HepG2 (cell line): Measurements from ENCODE around the gene NPEPL1.

ENCODE experiments used
- EP300 ChIP-seq, 3 experiments: sonication (generic) in 1 of 3; formaldehyde crosslinking in 1 of 3; IDR thresholded peaks; 2 replicates each; pipeline versions ENCODE4 v1.5.1 to v1.6.1; 2011 to 2020; ENCODE audit warnings: low read depth in 2 of 3, low read length in 2 of 3, borderline replicate concordance in 1 of 3, improper control_type of control experiment in 1 of 3, mild to moderate bottlenecking in 1 of 3, missing genetic modification reagents in 1 of 3, moderate library complexity in 1 of 3
- EZH2 ChIP-seq: conservative IDR thresholded peaks from 2 replicates; pipeline ENCODE4 v1.6.1; 2012; ENCODE audit warnings: mild to moderate bottlenecking, low read depth, low read length, moderate library complexity
- FOXK2 ChIP-seq: fragments of 450-650 bp; IDR thresholded peaks from 2 replicates; pipeline ENCODE4 v1.6.1; 2016
- HNRNPL ChIP-seq: fragments of 200-400 bp; formaldehyde crosslinking; IDR thresholded peaks from 2 replicates; pipeline ENCODE4 v1.6.1; 2017; ENCODE audit warnings: mild to moderate bottlenecking, low read depth, low read length
- NFE2 ChIP-seq: sonication (generic); formaldehyde crosslinking; IDR thresholded peaks from 2 replicates; pipeline ENCODE4 v1.4.0; 2020; ENCODE audit warnings: missing genetic modification reagents
- TAF15 ChIP-seq: fragments of 200-400 bp; formaldehyde crosslinking; IDR thresholded peaks from one replicate; pipeline ENCODE4 v1.6.1; 2018; ENCODE audit warnings: mild to moderate bottlenecking, low read depth, low read length; ENCODE audit not compliant: poor library complexity, severe bottlenecking
- TCF12 ChIP-seq, 2 experiments: fragments of 450-650 bp in 1 of 2; sonication (generic) in 1 of 2; formaldehyde crosslinking in 1 of 2; IDR thresholded peaks; 2 replicates each; pipeline versions ENCODE4 v1.6.1 to v1.8.0; 2017 to 2022; ENCODE audit warnings: antibody characterized with exemption in 1 of 2, mild to moderate bottlenecking in 1 of 2, missing genetic modification reagents in 1 of 2, moderate library complexity in 1 of 2
- ZNF234 ChIP-seq: sonication (generic); formaldehyde crosslinking; conservative IDR thresholded peaks from 2 replicates; pipeline ENCODE4 v1.5.1; 2020; ENCODE audit warnings: mild to moderate bottlenecking, missing genetic modification reagents
- ZNF274 ChIP-seq: sonication (generic); formaldehyde crosslinking; IDR thresholded peaks from 2 replicates; pipeline ENCODE4 v1.5.1; 2020; ENCODE audit warnings: mild to moderate bottlenecking, missing genetic modification reagents
- TF ChIP-seq, protein P1 (sequence below): sonication (generic); formaldehyde crosslinking; IDR thresholded peaks from 2 replicates; pipeline ENCODE4 v1.5.0; 2020; ENCODE audit warnings: mild to moderate bottlenecking, missing genetic modification reagents, moderate library complexity
- TF ChIP-seq, protein P2 (sequence below): IDR thresholded peaks from 2 replicates; pipeline ENCODE4 v1.6.1; 2012; ENCODE audit warnings: low read length, improper control_type of control experiment
- TF ChIP-seq, protein P3 (sequence below): IDR thresholded peaks from 2 replicates; pipeline ENCODE4 v1.6.1; 2016
- TF ChIP-seq, protein P4 (sequence below): sonication (generic); formaldehyde crosslinking; IDR thresholded peaks from 2 replicates; pipeline ENCODE4 v1.5.0; 2020; ENCODE audit warnings: mild to moderate bottlenecking, missing genetic modification reagents

DNA sequence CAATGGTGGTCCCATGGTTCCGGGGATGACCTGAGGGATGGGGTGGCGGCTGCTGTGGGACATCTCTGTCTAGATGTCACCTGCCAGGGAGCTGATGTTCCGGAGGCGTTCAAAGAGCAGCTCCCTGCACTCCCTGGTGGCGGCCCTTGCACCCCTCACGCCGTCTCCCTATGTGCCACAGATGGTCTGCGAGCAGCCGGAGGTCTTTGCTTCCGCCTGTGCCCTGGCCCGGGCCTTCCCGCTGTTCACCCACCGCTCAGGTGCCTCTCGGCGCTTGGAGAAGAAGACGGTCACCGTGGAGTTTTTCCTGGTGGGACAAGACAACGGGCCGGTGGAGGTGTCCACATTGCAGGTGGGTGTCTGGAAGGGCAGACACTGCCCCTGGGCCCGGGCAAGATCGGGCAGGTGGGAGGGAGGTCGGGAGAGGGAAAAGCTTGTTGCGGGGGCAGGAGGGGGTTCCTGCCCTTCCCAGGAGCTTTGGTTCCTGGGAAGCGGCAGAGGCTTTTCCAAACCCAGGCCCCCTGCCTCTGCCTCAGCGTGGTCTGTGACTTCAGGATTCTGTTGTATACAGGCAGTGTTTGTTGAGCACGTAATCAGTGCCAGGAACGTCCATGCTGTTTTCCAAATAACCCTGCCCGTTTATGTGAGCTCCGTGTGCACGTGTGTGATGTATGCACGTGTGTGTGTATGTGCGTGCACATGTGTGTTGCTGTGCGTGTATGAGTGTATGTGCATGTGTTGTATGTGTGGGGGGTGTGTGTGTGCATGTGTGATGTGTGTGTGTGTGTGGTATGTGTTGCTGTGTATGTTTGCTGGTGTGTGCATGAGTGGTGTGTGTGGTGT lies 1.9 kb downstream of the NPEPL1 start:
- TF ChIP-seq, protein P1, sequence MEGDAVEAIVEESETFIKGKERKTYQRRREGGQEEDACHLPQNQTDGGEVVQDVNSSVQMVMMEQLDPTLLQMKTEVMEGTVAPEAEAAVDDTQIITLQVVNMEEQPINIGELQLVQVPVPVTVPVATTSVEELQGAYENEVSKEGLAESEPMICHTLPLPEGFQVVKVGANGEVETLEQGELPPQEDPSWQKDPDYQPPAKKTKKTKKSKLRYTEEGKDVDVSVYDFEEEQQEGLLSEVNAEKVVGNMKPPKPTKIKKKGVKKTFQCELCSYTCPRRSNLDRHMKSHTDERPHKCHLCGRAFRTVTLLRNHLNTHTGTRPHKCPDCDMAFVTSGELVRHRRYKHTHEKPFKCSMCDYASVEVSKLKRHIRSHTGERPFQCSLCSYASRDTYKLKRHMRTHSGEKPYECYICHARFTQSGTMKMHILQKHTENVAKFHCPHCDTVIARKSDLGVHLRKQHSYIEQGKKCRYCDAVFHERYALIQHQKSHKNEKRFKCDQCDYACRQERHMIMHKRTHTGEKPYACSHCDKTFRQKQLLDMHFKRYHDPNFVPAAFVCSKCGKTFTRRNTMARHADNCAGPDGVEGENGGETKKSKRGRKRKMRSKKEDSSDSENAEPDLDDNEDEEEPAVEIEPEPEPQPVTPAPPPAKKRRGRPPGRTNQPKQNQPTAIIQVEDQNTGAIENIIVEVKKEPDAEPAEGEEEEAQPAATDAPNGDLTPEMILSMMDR (CRISPR knock-in tag) = no peak
- TF ChIP-seq HNRNPL (no peak), ZNF234 (CRISPR knock-in tag) (no peak), NFE2 (CRISPR knock-in tag) (no peak), ZNF274 (CRISPR knock-in tag) (no peak), FOXK2 (no peak), EP300 (IDR thresholded peaks at IDR 0.05; ENCODE audit: low read depth in 2 of 2, low read length in 2 of 2) (no peak), EP300 (CRISPR knock-in tag; IDR thresholded peaks at IDR 0.05; ENCODE audit: borderline replicate concordance) (no peak), EZH2 (no peak), TCF12 (IDR thresholded peaks at IDR 0.05) (no peak), TCF12 (CRISPR knock-in tag; IDR thresholded peaks at IDR 0.05) (no peak), TAF15 (no peak)
- TF ChIP-seq, protein P2, sequence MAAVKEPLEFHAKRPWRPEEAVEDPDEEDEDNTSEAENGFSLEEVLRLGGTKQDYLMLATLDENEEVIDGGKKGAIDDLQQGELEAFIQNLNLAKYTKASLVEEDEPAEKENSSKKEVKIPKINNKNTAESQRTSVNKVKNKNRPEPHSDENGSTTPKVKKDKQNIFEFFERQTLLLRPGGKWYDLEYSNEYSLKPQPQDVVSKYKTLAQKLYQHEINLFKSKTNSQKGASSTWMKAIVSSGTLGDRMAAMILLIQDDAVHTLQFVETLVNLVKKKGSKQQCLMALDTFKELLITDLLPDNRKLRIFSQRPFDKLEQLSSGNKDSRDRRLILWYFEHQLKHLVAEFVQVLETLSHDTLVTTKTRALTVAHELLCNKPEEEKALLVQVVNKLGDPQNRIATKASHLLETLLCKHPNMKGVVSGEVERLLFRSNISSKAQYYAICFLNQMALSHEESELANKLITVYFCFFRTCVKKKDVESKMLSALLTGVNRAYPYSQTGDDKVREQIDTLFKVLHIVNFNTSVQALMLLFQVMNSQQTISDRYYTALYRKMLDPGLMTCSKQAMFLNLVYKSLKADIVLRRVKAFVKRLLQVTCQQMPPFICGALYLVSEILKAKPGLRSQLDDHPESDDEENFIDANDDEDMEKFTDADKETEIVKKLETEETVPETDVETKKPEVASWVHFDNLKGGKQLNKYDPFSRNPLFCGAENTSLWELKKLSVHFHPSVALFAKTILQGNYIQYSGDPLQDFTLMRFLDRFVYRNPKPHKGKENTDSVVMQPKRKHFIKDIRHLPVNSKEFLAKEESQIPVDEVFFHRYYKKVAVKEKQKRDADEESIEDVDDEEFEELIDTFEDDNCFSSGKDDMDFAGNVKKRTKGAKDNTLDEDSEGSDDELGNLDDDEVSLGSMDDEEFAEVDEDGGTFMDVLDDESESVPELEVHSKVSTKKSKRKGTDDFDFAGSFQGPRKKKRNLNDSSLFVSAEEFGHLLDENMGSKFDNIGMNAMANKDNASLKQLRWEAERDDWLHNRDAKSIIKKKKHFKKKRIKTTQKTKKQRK = no peak
- TF ChIP-seq, protein P3, sequence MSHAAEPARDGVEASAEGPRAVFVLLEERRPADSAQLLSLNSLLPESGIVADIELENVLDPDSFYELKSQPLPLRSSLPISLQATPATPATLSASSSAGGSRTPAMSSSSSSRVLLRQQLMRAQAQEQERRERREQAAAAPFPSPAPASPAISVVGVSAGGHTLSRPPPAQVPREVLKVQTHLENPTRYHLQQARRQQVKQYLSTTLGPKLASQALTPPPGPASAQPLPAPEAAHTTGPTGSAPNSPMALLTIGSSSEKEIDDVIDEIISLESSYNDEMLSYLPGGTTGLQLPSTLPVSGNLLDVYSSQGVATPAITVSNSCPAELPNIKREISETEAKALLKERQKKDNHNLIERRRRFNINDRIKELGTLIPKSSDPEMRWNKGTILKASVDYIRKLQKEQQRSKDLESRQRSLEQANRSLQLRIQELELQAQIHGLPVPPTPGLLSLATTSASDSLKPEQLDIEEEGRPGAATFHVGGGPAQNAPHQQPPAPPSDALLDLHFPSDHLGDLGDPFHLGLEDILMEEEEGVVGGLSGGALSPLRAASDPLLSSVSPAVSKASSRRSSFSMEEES (CRISPR knock-in tag) = no peak
- TF ChIP-seq, protein P4, sequence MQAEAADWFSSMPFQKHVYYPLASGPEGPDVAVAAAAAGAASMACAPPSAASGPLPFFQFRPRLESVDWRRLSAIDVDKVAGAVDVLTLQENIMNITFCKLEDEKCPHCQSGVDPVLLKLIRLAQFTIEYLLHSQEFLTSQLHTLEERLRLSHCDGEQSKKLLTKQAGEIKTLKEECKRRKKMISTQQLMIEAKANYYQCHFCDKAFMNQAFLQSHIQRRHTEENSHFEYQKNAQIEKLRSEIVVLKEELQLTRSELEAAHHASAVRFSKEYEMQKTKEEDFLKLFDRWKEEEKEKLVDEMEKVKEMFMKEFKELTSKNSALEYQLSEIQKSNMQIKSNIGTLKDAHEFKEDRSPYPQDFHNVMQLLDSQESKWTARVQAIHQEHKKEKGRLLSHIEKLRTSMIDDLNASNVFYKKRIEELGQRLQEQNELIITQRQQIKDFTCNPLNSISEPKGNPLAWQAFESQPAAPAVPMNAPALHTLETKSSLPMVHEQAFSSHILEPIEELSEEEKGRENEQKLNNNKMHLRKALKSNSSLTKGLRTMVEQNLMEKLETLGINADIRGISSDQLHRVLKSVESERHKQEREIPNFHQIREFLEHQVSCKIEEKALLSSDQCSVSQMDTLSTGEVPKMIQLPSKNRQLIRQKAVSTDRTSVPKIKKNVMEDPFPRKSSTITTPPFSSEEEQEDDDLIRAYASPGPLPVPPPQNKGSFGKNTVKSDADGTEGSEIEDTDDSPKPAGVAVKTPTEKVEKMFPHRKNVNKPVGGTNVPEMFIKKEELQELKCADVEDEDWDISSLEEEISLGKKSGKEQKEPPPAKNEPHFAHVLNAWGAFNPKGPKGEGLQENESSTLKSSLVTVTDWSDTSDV = no peak
